HG02623 (cell line): ENCODE measurements around the gene LRRC26.
"Not testable (repeated sequence)": the region's sequence is repeated elsewhere in the genome, so short reads cannot be mapped to it uniquely, and the experiment has no call there.

ENCODE experiments used
- ATAC-seq: cut with Tn5 transposase; IDR thresholded peaks from one replicate; pipeline ENCODE4 v1.9.1; 2021; ENCODE audit warnings: moderate library complexity; ENCODE audit not compliant: unreplicated experiment

The LRRC26 gene

GRCh38 chr9:137121927-137122795 lies 47.7 kb downstream of the LRRC26 start:
- not testable (repeated sequence) for ATAC-seq
